Tibial artery (tissue), 4 donors: ENCODE measurements around the gene SYNJ2.

Source experiments
- DNase-seq, 2 donors: peaks; one replicate each; pipeline ENCODE4 v3.0.0-alpha.2; 2019
- H3K27ac ChIP-seq, 2 donors: fragments of 200-600 bp; sonication (generic) in 1 of 2; 1 replicate in 1 of 2; 2 replicates in 1 of 2; pipeline ENCODE4 v1.5.1; 2018 to 2019; ENCODE audit warnings: mild to moderate bottlenecking in 1 of 2
- H3K27me3 ChIP-seq, 2 donors: fragments of 200-600 bp; sonication (generic) in 1 of 2; one replicate each; pipeline versions ENCODE4 v1.5.1 to v1.6.0; 2016 to 2019
- H3K36me3 ChIP-seq, 3 donors: fragments of 200-600 bp; sonication (generic) in 2 of 3; one replicate each; pipeline ENCODE4 v1.5.1; 2016 to 2019; ENCODE audit warnings: mild to moderate bottlenecking in 2 of 3
- H3K4me1 ChIP-seq, 4 donors: fragments of 200-600 bp; sonication (generic) in 2 of 4; 1 replicate in 3 of 4; 2 replicates in 1 of 4; pipeline ENCODE4 v1.5.1; 2016 to 2019
- H3K4me3 ChIP-seq, 2 donors: fragments of 200-600 bp; sonication (generic) in 1 of 2; 1 replicate in 1 of 2; 2 replicates in 1 of 2; pipeline ENCODE4 v1.5.1; 2018 to 2019; ENCODE audit warnings: mild to moderate bottlenecking in 2 of 2
- H3K9me3 ChIP-seq, 3 donors: fragments of 200-600 bp; sonication (generic) in 1 of 3; one replicate each; pipeline ENCODE4 v1.5.1; 2016 to 2019
- CTCF ChIP-seq, 2 experiments: fragments of 200-600 bp in 1 of 2; fragments of 450-650 bp in 1 of 2; IDR thresholded peaks; one replicate each; pipeline ENCODE4 v1.5.1; 2017 to 2019; ENCODE audit warnings: antibody characterized with exemption in 2 of 2, mild to moderate bottlenecking in 1 of 2, moderate library complexity in 1 of 2
- intact Hi-C: fragments of 100-400 bp; cut with DNase I; formaldehyde crosslinking; loops from one replicate; pipeline ENCODE4 v1.15.0; 2023; ENCODE audit warnings: low total_unique reads

The SYNJ2 gene

GRCh38 chr6:158015188-158015506, 33.5 kb downstream of the SYNJ2 start:
- H3K36me3 ChIP-seq: peaks cover 0 to 2% (median 0%) of the 10 kb centered on the region in 3 donors

GRCh38 chr6:158016571-158017383, 35.1 kb downstream of the SYNJ2 start:
- H3K36me3 ChIP-seq: peaks cover 0 to 6% (median 5%) of the 10 kb centered on the region in 3 donors
- peak overlapping the region; percentile 31 to 67 for H3K27ac ChIP-seq
- DNase-seq: peak; percentile 19 to 53
- no peaks in the 10 kb centered on the region for H3K27me3 ChIP-seq
- H3K4me1 ChIP-seq: peaks cover 0 to 22% (median 16%) of the 10 kb centered on the region in 4 donors
- no peak overlapping the region for H3K4me3 ChIP-seq
- H3K9me3 ChIP-seq: no peaks in the 10 kb centered on the region
- no peak for TF ChIP-seq CTCF (IDR thresholded peaks at IDR 0.05)
- intact Hi-C loops: no loop called here

More at GRCh38 chr6:158015188-158015506, 33.5 kb downstream of the SYNJ2 start:
- H3K27ac ChIP-seq: no peak overlapping the region
- no peaks in the 10 kb centered on the region for H3K9me3 ChIP-seq
- intact Hi-C loops: no loop called here
- no peak for TF ChIP-seq CTCF (IDR thresholded peaks at IDR 0.05)
- H3K4me3 ChIP-seq: no peak overlapping the region
- no peaks in the 10 kb centered on the region for H3K27me3 ChIP-seq
- peak in 1 of 2 donors; percentile 4 for DNase-seq
- peaks cover 0 to 29% (median 16%) of the 10 kb centered on the region in 4 donors for H3K4me1 ChIP-seq

GRCh38 chr6:158017621-158018040, 36.0 kb downstream of the SYNJ2 start:
- intact Hi-C loops: no loop called here
- no peak for TF ChIP-seq CTCF (IDR thresholded peaks at IDR 0.05)
- Histone ChIP-seq H3K9me3 (no peaks in the 10 kb centered on the region), H3K36me3 (peaks cover 0 to 8% (median 6%) of the 10 kb centered on the region in 3 donors), H3K4me1 (peaks cover 0 to 22% (median 16%) of the 10 kb centered on the region in 4 donors), H3K27ac (peak overlapping the region; percentile 67 to 80), H3K27me3 (no peaks in the 10 kb centered on the region), H3K4me3 (no peak overlapping the region)
- DNase-seq: peak; percentile 16 to 64

GRCh38 chr6:158018041-158018771, 36.5 kb downstream of the SYNJ2 start:
- H3K27ac ChIP-seq: peak overlapping the region; percentile 67 to 80
- intact Hi-C loops: no loop called here
- H3K4me3 ChIP-seq: no peak overlapping the region
- no peaks in the 10 kb centered on the region for H3K27me3 ChIP-seq
- no peak for TF ChIP-seq CTCF (IDR thresholded peaks at IDR 0.05)
- peak in 1 of 2 donors; percentile 67 for DNase-seq
- H3K36me3 ChIP-seq: peaks cover 0 to 8% (median 6%) of the 10 kb centered on the region in 3 donors
- peaks cover 0 to 22% (median 16%) of the 10 kb centered on the region in 4 donors for H3K4me1 ChIP-seq
- no peaks in the 10 kb centered on the region for H3K9me3 ChIP-seq

GRCh38 chr6:158018851-158019361, 37.2 kb downstream of the SYNJ2 start:
- peaks cover 0 to 8% (median 6%) of the 10 kb centered on the region in 3 donors for H3K36me3 ChIP-seq
- peaks cover 0 to 22% (median 16%) of the 10 kb centered on the region in 4 donors for H3K4me1 ChIP-seq
- no peaks in the 10 kb centered on the region for H3K27me3 ChIP-seq
- intact Hi-C loops: no loop called here
- no peak for TF ChIP-seq CTCF (IDR thresholded peaks at IDR 0.05)
- no peaks in the 10 kb centered on the region for H3K9me3 ChIP-seq
- peak in 1 of 2 donors; percentile 73 for DNase-seq
- no peak overlapping the region for H3K4me3 ChIP-seq
- H3K27ac ChIP-seq: peak overlapping the region; percentile 67 to 80
